Gastroesophageal sphincter (tissue), 4 donors: ENCODE results near the gene CFAP68. TPM values are rescaled to one million over a fixed set of nuclear protein-coding genes. Genes with fewer than 3 reads are reported as not detected.

Source experiments
- ATAC-seq: fragments of 150-250 bp; one replicate; pipeline ENCODE4 v1.9.1; 2016; ENCODE audit warnings: mild to moderate bottlenecking, moderate library complexity
- H3K27ac ChIP-seq, 4 donors: fragments of 200-600 bp; sonication (generic) in 3 of 4; 1 replicate in 3 of 4; 2 replicates in 1 of 4; pipeline ENCODE4 v1.5.1; 2016 to 2019
- H3K27me3 ChIP-seq: fragments of 200-600 bp; sonication (generic); one replicate; pipeline ENCODE4 v1.5.1; 2019
- H3K36me3 ChIP-seq, 2 donors: fragments of 200-600 bp; sonication (generic); one replicate each; pipeline ENCODE4 v1.5.1; 2019; ENCODE audit warnings: control low read depth in 1 of 2
- H3K4me1 ChIP-seq, 3 donors: fragments of 200-600 bp; sonication (generic); 1 replicate in 2 of 3; 2 replicates in 1 of 3; pipeline ENCODE4 v1.5.1; 2016 to 2019; ENCODE audit warnings: control low read depth in 2 of 3
- H3K4me3 ChIP-seq, 2 donors: fragments of 200-600 bp; sonication (generic); one replicate each; pipeline ENCODE4 v1.5.1; 2019; ENCODE audit warnings: mild to moderate bottlenecking in 1 of 2, moderate library complexity in 1 of 2
- H3K9me3 ChIP-seq, 3 donors: fragments of 200-600 bp; sonication (generic); one replicate each; pipeline ENCODE4 v1.5.1; 2017 to 2019; ENCODE audit warnings: control low read depth in 2 of 3
- CTCF ChIP-seq, 4 experiments: fragments of 200-600 bp in 2 of 4; fragments of 450-650 bp in 2 of 4; sonication (generic) in 1 of 4; IDR thresholded peaks; one replicate each; pipeline ENCODE4 v1.5.1; 2017 to 2019; ENCODE audit warnings: antibody characterized with exemption in 4 of 4, mild to moderate bottlenecking in 2 of 4, moderate library complexity in 2 of 4
- EP300 ChIP-seq: sonication (generic); formaldehyde crosslinking; IDR thresholded peaks from one replicate; pipeline ENCODE4 v1.6.1; 2017; ENCODE audit warnings: antibody characterized with exemption, mild to moderate bottlenecking
- POLR2A ChIP-seq, 2 donors: fragments of 450-650 bp; IDR thresholded peaks; one replicate each; pipeline ENCODE4 v1.6.1; 2017; ENCODE audit warnings: antibody characterized with exemption in 2 of 2, mild to moderate bottlenecking in 2 of 2, moderate library complexity in 1 of 2
- POLR2AphosphoS5 ChIP-seq: sonication (generic); formaldehyde crosslinking; IDR thresholded peaks from one replicate; pipeline ENCODE4 v1.6.1; 2017; ENCODE audit warnings: antibody characterized with exemption
- WGBS, 2 donors: methylation state at CpG; one replicate each; pipeline ENCODE4 v1.1.5; 2018; ENCODE audit warnings: low coverage in 1 of 2; 5-methylcytosine and 5-hydroxymethylcytosine counted together
- total RNA-seq, 4 donors: library from RNA; depleted of rRNA; stranded (reverse); fragments of >200 nt; gene quantifications; one replicate each; pipeline ENCODE4 v1.1.0, GENCODE V29; 2016

The CFAP68 gene
- total RNA-seq, 4 donors from 2014 or later: 11.7 to 19.3 (median 17.5) TPM

GRCh38 chr11:111836162-111836561 lies 43.2 kb upstream of the CFAP68 start:
- Histone ChIP-seq H3K36me3 (peaks cover 4 to 62% of the 10 kb centered on the region in 2 donors), H3K4me1 (no peaks in the 10 kb centered on the region), H3K9me3 (no peaks in the 10 kb centered on the region), H3K27ac (no peak overlapping the region), H3K27me3 (no peaks in the 10 kb centered on the region), H3K4me3 (no peak overlapping the region)
- peak; percentile 71 for ATAC-seq
- 29 to 86% methylated on average over 1 of the region's 1 CpG for WGBS, 2 donors
- TF ChIP-seq POLR2A (IDR thresholded peaks at IDR 0.05) (no peak), CTCF (IDR thresholded peaks at IDR 0.05) (no peak), POLR2AphosphoS5 (no peak), EP300 (no peak)

- no peak overlapping the region for H3K27ac ChIP-seq
- H3K9me3 ChIP-seq: no peaks in the 10 kb centered on the region
- TF ChIP-seq POLR2A (IDR thresholded peaks at IDR 0.05) (no peak), POLR2AphosphoS5 (no peak), CTCF (IDR thresholded peaks at IDR 0.05) (no peak), EP300 (no peak)
- no peaks in the 10 kb centered on the region for H3K4me1 ChIP-seq
- no peaks in the 10 kb centered on the region for H3K27me3 ChIP-seq
- no peak for ATAC-seq
- H3K36me3 ChIP-seq: peaks cover 4 to 60% of the 10 kb centered on the region in 2 donors
- 77 to 82% methylated on average over 1 of the region's 1 CpG for WGBS, 2 donors
- H3K4me3 ChIP-seq: no peak overlapping the region
Observed at GRCh38 chr11:111836721-111837120, 42.6 kb upstream of the CFAP68 start.

GRCh38 chr11:111837366-111837891 lies 41.9 kb upstream of the CFAP68 start:
- no peak for ATAC-seq
- H3K4me1 ChIP-seq: no peaks in the 10 kb centered on the region
- 81 to 94% methylated on average over 4 to 5 of the region's 5 CpGs for WGBS, 2 donors
- H3K36me3 ChIP-seq: peaks cover 4 to 64% of the 10 kb centered on the region in 2 donors
- no peaks in the 10 kb centered on the region for H3K9me3 ChIP-seq
- no peaks in the 10 kb centered on the region for H3K27me3 ChIP-seq
- H3K27ac ChIP-seq: no peak overlapping the region
- H3K4me3 ChIP-seq: no peak overlapping the region
- TF ChIP-seq POLR2A (IDR thresholded peaks at IDR 0.05) (no peak), CTCF (IDR thresholded peaks at IDR 0.05) (no peak), EP300 (no peak), POLR2AphosphoS5 (no peak)

GRCh38 chr11:111838054-111838453 lies 41.3 kb upstream of the CFAP68 start:
- TF ChIP-seq POLR2AphosphoS5 (no peak), CTCF (IDR thresholded peaks at IDR 0.05) (no peak), EP300 (no peak), POLR2A (IDR thresholded peaks at IDR 0.05) (no peak)
- Histone ChIP-seq H3K4me3 (no peak overlapping the region), H3K4me1 (no peaks in the 10 kb centered on the region), H3K27ac (no peak overlapping the region), H3K9me3 (no peaks in the 10 kb centered on the region), H3K36me3 (peaks cover 4 to 70% of the 10 kb centered on the region in 2 donors), H3K27me3 (no peaks in the 10 kb centered on the region)
- no peak for ATAC-seq
- WGBS, 2 donors: 80 to 90% methylated on average over 5 of the region's 5 CpGs

- Histone ChIP-seq H3K9me3 (no peaks in the 10 kb centered on the region), H3K27me3 (no peaks in the 10 kb centered on the region), H3K36me3 (peaks cover 4 to 73% of the 10 kb centered on the region in 2 donors), H3K4me1 (no peaks in the 10 kb centered on the region), H3K27ac (no peak overlapping the region), H3K4me3 (no peak overlapping the region)
- WGBS, 2 donors: 57 to 71% methylated on average over 1 of the region's 1 CpG
- no peak for TF ChIP-seq POLR2AphosphoS5
- TF ChIP-seq POLR2A (IDR thresholded peaks at IDR 0.05): no peak
- TF ChIP-seq CTCF (IDR thresholded peaks at IDR 0.05): no peak
- TF ChIP-seq EP300: no peak
- no peak for ATAC-seq
Observed at GRCh38 chr11:111840143-111840542, 39.2 kb upstream of the CFAP68 start.
